Measurements from ENCODE around the gene WAS.

- TF ChIP-seq TAF1 (IDR thresholded peaks at IDR 0.05; ENCODE audit: borderline replicate concordance, low read depth, low read length) (no peak), CTCF (IDR thresholded peaks at IDR 0.05) (no peak), POLR2AphosphoS5 (IDR thresholded peaks at IDR 0.05; ENCODE audit: low read depth, low read length) (no peak), RXRA (IDR thresholded peaks at IDR 0.05; ENCODE audit: borderline replicate concordance, low read depth) (no peak), GATA2 (CRISPR knock-in tag; IDR thresholded peaks at IDR 0.05) (no peak), MXI1 (IDR thresholded peaks at IDR 0.05; ENCODE audit: low read depth, low read length) (no peak), RAD21 (IDR thresholded peaks at IDR 0.05; ENCODE audit: low read length) (no peak), TCF12 (IDR thresholded peaks at IDR 0.05) (no peak), FOXM1 (IDR thresholded peaks at IDR 0.05; ENCODE audit: low read depth) (no peak), ZBTB33 (IDR thresholded peaks at IDR 0.05; ENCODE audit: borderline replicate concordance, low read depth) (no peak)
Observed at GRCh38 chrX:48700246-48700645, 16.6 kb downstream of the WAS start.
